Measurements from ENCODE around the gene C19orf38.

- TF ChIP-seq POLR2A (IDR thresholded peaks at IDR 0.05; ENCODE audit: low read depth, low read length) (no peak), CTCF (IDR thresholded peaks at IDR 0.05; ENCODE audit: extremely low read depth in 1 of 2, insufficient read depth in 1 of 2, low read depth in 1 of 2, low read length in 2 of 2) (no peak), POLR2AphosphoS5 (IDR thresholded peaks at IDR 0.05; ENCODE audit: insufficient read depth, low read depth, low read length) (no peak), MAX (IDR thresholded peaks at IDR 0.05; ENCODE audit: insufficient read depth, insufficient read length) (no peak), EZH2 (IDR thresholded peaks at IDR 0.05; ENCODE audit: borderline replicate concordance, low read depth, low read length, severe bottlenecking) (no peak), GATA2 (IDR thresholded peaks at IDR 0.05; ENCODE audit: insufficient read depth, insufficient read length, low read depth, low read length) (no peak), JUN (IDR thresholded peaks at IDR 0.05; ENCODE audit: borderline replicate concordance, insufficient read depth, insufficient read length, low read depth) (no peak), FOS (IDR thresholded peaks at IDR 0.05; ENCODE audit: borderline replicate concordance, insufficient read depth, low read length) (no peak), MYC (IDR thresholded peaks at IDR 0.05; ENCODE audit: low read depth, low read length) (no peak)
Measured at GRCh38 chr19:10826231-10826630, 22.0 kb upstream of the C19orf38 start.

Measured in endothelial cell of umbilical vein (primary cell).